Peyer's patch (tissue), 4 donors: ENCODE results near the gene NIN. TPM values are rescaled to one million over a fixed set of nuclear protein-coding genes. Genes with fewer than 3 reads are reported as not detected.

ENCODE experiments used
- DNase-seq, 3 donors: peaks; one replicate each; pipeline ENCODE4 v3.0.0-alpha.2; 2017 to 2019
- H3K27ac ChIP-seq, 4 donors: fragments of 200-600 bp; sonication (generic); one replicate each; pipeline ENCODE4 v1.5.1; 2016 to 2019
- H3K27me3 ChIP-seq, 2 donors: fragments of 200-600 bp; sonication (generic); one replicate each; pipeline ENCODE4 v1.5.1; 2019
- H3K36me3 ChIP-seq, 3 donors: fragments of 200-600 bp; sonication (generic); one replicate each; pipeline ENCODE4 v1.5.1; 2016 to 2019
- H3K4me1 ChIP-seq, 4 donors: fragments of 200-600 bp; sonication (generic); one replicate each; pipeline ENCODE4 v1.5.1; 2016 to 2019
- H3K4me3 ChIP-seq, 4 donors: fragments of 200-600 bp; sonication (generic); 1 replicate in 3 of 4; 2 replicates in 1 of 4; pipeline ENCODE4 v1.5.1; 2016 to 2019; ENCODE audit warnings: mild to moderate bottlenecking in 1 of 4
- H3K9me3 ChIP-seq, 4 donors: fragments of 200-600 bp; sonication (generic); one replicate each; pipeline ENCODE4 v1.5.1; 2016 to 2019; ENCODE audit warnings: mild to moderate bottlenecking in 1 of 4
- POLR2A ChIP-seq, 2 donors: fragments of 450-650 bp; IDR thresholded peaks; one replicate each; pipeline ENCODE4 v1.5.1; 2017; ENCODE audit warnings: antibody characterized with exemption in 2 of 2, mild to moderate bottlenecking in 2 of 2, moderate library complexity in 2 of 2
- total RNA-seq, 4 donors: library from RNA; depleted of rRNA; stranded (reverse); fragments of >200 nt; gene quantifications; one replicate each; pipeline ENCODE4 v1.1.0, GENCODE V29; 2016
- TF ChIP-seq, protein P1 (sequence below), 6 experiments: fragments of 450-650 bp in 4 of 6; fragments of 200-600 bp in 2 of 6; sonication (generic) in 1 of 6; IDR thresholded peaks; one replicate each; pipeline ENCODE4 v1.5.1; 2017 to 2019; ENCODE audit warnings: antibody characterized with exemption in 6 of 6, mild to moderate bottlenecking in 3 of 6, moderate library complexity in 1 of 6

Gene NIN
- total RNA-seq, 4 donors from 2014 or later: 13.8 to 151 (median 21.5) TPM

DNA sequence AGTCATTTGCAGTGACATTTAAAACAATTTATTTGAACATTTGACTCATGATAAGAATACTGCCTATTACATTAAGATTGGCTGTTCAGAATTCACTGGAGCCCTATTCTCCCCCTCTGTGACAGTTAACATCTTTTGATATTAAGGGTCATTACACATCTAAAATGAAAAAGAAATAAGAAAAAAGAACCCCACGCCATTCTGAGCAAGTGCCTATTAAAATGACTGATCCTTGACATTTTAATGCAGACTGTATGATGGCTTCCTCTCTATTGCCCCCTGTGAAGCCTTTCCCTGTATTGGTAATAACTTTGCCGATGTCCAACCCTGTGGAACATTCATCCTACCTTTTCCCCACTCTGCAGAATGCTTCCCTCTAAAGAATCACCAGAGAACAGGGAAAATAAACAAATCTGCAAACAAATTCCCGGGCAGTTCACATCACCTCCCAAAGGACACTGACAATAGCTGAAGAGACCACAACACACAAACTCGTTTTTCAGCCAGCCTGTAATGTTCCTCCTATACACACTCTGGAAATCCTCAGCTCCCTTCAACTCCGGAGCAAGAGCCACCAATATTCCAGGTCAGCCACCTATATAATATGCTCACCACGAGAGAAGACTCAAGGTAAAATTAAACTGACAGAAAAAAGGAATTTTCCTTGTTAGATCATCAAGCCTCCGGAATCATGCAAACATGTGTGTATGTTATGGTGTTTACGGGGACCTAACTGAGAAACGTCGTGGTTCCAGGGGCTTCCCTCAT is 2.1 kb downstream of the NIN start:
- no peaks in the 10 kb centered on the region for H3K36me3 ChIP-seq
- H3K27ac ChIP-seq: peak overlapping the region in 1 of 4 donors; percentile 96
- no peak for TF ChIP-seq POLR2A (IDR thresholded peaks at IDR 0.05)
- TF ChIP-seq, protein P1, sequence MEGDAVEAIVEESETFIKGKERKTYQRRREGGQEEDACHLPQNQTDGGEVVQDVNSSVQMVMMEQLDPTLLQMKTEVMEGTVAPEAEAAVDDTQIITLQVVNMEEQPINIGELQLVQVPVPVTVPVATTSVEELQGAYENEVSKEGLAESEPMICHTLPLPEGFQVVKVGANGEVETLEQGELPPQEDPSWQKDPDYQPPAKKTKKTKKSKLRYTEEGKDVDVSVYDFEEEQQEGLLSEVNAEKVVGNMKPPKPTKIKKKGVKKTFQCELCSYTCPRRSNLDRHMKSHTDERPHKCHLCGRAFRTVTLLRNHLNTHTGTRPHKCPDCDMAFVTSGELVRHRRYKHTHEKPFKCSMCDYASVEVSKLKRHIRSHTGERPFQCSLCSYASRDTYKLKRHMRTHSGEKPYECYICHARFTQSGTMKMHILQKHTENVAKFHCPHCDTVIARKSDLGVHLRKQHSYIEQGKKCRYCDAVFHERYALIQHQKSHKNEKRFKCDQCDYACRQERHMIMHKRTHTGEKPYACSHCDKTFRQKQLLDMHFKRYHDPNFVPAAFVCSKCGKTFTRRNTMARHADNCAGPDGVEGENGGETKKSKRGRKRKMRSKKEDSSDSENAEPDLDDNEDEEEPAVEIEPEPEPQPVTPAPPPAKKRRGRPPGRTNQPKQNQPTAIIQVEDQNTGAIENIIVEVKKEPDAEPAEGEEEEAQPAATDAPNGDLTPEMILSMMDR (IDR thresholded peaks at IDR 0.05): no peak
- DNase-seq: no peak
- H3K4me1 ChIP-seq: peaks cover 0 to 20% (median 4%) of the 10 kb centered on the region in 4 donors
- H3K9me3 ChIP-seq: no peaks in the 10 kb centered on the region
- peak overlapping the region in 3 of 4 donors; percentile 83 to 95 (median 86) for H3K4me3 ChIP-seq
- H3K27me3 ChIP-seq: no peaks in the 10 kb centered on the region

DNA sequence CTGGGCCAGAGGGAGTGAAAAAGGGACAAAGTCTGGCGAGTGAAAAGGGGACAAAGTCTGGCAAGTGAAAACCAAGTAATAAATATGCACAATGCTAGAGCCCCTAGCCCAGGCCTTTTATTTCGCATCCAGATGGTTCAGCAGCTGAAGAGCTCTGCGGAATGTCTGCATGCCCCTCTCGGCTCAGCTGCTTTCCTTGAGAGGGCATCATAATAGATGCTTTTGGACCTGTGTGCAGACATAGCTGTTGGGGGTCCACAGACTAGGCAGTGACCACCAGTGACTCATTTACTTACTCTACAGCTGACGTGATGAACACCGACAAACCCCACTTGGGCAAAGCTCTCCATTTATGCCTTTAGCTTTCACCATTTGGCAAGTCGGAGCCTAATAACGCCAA is 4.3 kb downstream of the NIN start:
- H3K4me1 ChIP-seq: peaks cover 0 to 33% (median 11%) of the 10 kb centered on the region in 4 donors
- H3K27me3 ChIP-seq: no peaks in the 10 kb centered on the region
- no peak for TF ChIP-seq POLR2A (IDR thresholded peaks at IDR 0.05)
- TF ChIP-seq, protein P1 (IDR thresholded peaks at IDR 0.05): no peak
- no peak overlapping the region for H3K4me3 ChIP-seq
- no peaks in the 10 kb centered on the region for H3K36me3 ChIP-seq
- no peak for DNase-seq
- H3K27ac ChIP-seq: no peak overlapping the region
- no peaks in the 10 kb centered on the region for H3K9me3 ChIP-seq

DNA sequence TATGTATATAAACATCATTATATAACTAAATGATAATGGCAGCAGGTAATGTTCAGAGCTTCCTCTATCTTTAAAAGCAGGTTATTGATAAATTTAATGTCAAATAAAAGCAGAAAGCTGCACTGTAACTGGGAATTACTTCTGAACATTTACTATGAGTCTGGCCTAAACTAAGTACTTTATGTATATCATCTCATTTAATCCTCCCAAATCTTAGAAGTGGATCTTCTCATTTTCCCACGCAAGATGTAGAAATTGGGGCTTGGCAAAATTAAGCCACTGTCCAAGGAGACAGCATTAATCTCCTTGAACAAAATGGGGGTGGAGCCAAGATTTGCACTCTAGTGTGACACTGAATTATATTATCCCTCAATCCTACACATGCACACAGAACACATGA is 5.7 kb downstream of the NIN start:
- TF ChIP-seq, protein P1 (IDR thresholded peaks at IDR 0.05): no peak
- TF ChIP-seq POLR2A (IDR thresholded peaks at IDR 0.05): no peak
- Histone ChIP-seq H3K36me3 (no peaks in the 10 kb centered on the region), H3K27ac (no peak overlapping the region), H3K27me3 (no peaks in the 10 kb centered on the region), H3K9me3 (no peaks in the 10 kb centered on the region), H3K4me3 (no peak overlapping the region), H3K4me1 (peaks cover 0 to 32% (median 16%) of the 10 kb centered on the region in 4 donors)
- DNase-seq: no peak

DNA sequence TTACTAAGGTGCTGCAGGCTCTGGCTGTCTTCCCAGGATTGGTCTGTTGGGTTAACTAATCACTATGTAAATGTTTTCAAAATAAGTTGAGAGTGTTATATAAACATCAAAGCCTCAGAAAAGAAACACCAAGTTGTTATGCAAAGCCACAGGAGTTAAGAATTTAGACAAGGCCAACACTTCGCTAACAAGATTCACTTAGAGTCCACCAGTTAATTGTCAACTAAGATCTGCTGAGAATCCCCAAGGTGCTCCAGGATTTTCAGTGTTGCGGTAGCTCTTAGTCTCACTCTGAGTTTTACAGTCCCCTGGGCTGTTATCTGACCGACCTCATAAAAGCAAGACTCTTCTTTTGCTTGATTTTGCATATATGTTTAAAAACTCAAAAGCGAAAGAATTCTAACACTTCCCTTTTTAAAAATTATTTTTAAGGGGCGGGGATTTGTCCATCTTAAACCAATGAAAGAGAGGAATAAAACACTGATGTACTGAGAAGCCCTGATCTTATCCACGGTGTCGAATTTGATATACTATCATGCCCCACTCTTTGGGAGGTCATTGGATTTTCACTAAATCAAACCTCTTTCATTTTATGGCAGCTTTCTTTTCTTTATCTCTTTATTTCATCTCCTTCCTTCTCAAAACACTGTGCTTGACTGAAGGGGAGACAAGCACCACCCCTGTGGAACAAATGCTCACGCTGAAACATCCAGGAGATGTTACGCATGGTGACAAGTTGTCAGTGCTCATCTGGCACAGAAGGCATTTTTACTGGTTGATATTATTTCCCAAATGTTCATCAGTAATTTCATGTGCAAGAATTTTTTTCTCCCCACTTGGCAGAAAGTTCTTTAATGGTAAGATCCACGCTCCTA is 7.0 kb downstream of the NIN start:
- peak in 1 of 3 donors; percentile 31 for DNase-seq
- H3K4me1 ChIP-seq: peaks cover 0 to 25% (median 16%) of the 10 kb centered on the region in 4 donors
- no peaks in the 10 kb centered on the region for H3K36me3 ChIP-seq
- H3K9me3 ChIP-seq: no peaks in the 10 kb centered on the region
- H3K27me3 ChIP-seq: no peaks in the 10 kb centered on the region
- peak overlapping the region; percentile 37 to 79 (median 59) for H3K27ac ChIP-seq
- H3K4me3 ChIP-seq: peak overlapping the region in 1 of 4 donors; percentile 15
- TF ChIP-seq POLR2A (IDR thresholded peaks at IDR 0.05): no peak
- TF ChIP-seq, protein P1 (IDR thresholded peaks at IDR 0.05): no peak

DNA sequence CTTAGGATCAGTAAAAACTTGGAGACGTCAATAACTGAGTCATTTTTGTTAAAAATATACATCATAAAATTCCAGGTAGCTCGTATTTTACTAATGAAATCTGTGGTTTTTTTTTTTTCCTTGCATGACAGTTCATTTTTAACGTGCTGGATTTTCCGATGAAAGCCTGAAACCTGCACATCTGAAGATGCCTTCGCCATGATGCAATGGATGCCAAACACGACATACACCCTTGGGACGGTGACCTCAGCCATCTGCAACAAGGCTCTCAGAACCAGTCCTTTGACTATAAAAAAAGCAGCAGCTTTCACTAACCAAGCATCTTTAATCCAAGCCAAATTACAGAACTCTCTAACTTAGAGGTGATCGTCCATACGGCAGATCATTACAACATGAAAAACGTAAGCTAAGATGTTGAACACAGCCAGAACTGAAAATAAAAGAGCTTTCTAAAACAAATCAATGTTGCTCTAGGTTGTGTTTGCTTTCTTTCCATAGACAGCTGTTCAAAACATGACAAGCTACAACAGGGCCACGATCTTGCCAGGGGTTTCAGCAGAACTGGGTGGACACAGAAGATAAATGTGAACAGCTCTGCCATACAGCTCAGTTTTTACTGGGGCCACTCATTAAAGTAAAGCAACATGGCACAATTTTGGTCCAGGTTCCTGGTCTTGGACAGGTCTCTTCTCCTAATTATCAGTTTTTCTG is 7.8 kb downstream of the NIN start:
- Histone ChIP-seq H3K27me3 (no peaks in the 10 kb centered on the region), H3K9me3 (no peaks in the 10 kb centered on the region), H3K4me1 (peaks cover 0 to 22% (median 16%) of the 10 kb centered on the region in 4 donors), H3K4me3 (peak overlapping the region in 1 of 4 donors; percentile 15), H3K36me3 (no peaks in the 10 kb centered on the region), H3K27ac (peak overlapping the region; percentile 37 to 79 (median 59))
- TF ChIP-seq, protein P1 (IDR thresholded peaks at IDR 0.05): no peak
- TF ChIP-seq POLR2A (IDR thresholded peaks at IDR 0.05): no peak
- DNase-seq: peak in 1 of 3 donors; percentile 22
